Hypothalamus (tissue), 51 donors: Measurements from ENCODE around the gene HTR6.
"Not testable (repeated sequence)": the region's sequence is repeated elsewhere in the genome, so short reads cannot be mapped to it uniquely, and the experiment has no call there.

Experiments used
- DNase-seq, 51 donors: peaks; one replicate each; lab custom pipeline; 2025; lab: John Stamatoyannopoulos, UW

Gene HTR6

GRCh38 chr1:19637606-19638005, 27.1 kb upstream of the HTR6 start:
- DNase-seq: no peak

- DNase-seq: not testable (repeated sequence)
Observed at GRCh38 chr1:19639228-19639627, 25.4 kb upstream of the HTR6 start.

- DNase-seq: no peak
Observed at GRCh38 chr1:19639999-19640362, 24.7 kb upstream of the HTR6 start.

- no peak for DNase-seq
Observed at GRCh38 chr1:19640363-19641316, 24.0 kb upstream of the HTR6 start.

GRCh38 chr1:19643121-19643520, 21.6 kb upstream of the HTR6 start:
- DNase-seq: no peak

- peak in 28 of 51 donors; percentile 7 to 68 (median 32) for DNase-seq
Observed at GRCh38 chr1:19643602-19644394, 20.9 kb upstream of the HTR6 start, which contains the start of gene NBL1. Gene NBL1 (plus strand): TSS chr1:19644311. CDS start chr1:19655031, 10,720 bp downstream.

- DNase-seq: no peak
Observed at GRCh38 chr1:19644395-19644680, 20.3 kb upstream of the HTR6 start.

- DNase-seq: peak in 2 of 51 donors; percentile 14 to 50
Observed at GRCh38 chr1:19644681-19645410, 19.8 kb upstream of the HTR6 start.

GRCh38 chr1:19645411-19646251, 19.0 kb upstream of the HTR6 start:
- no peak for DNase-seq

- no peak for DNase-seq
Observed at GRCh38 chr1:19646377-19647319, 18.0 kb upstream of the HTR6 start.

- DNase-seq: no peak
Observed at GRCh38 chr1:19647643-19648042, 17.0 kb upstream of the HTR6 start.

- no peak for DNase-seq
Observed at GRCh38 chr1:19648239-19648638, 16.4 kb upstream of the HTR6 start.

GRCh38 chr1:19648689-19649088, 16.0 kb upstream of the HTR6 start:
- DNase-seq: no peak

GRCh38 chr1:19650416-19651140, 14.1 kb upstream of the HTR6 start:
- peak in 2 of 51 donors; percentile 12 to 36 for DNase-seq

- DNase-seq: peak in 34 of 51 donors; percentile 9 to 69 (median 38)
Observed at GRCh38 chr1:19651141-19651737, 13.4 kb upstream of the HTR6 start.

GRCh38 chr1:19654386-19654785, 10.3 kb upstream of the HTR6 start:
- no peak for DNase-seq

GRCh38 chr1:19654886-19655717, 9.6 kb upstream of the HTR6 start:
- DNase-seq: no peak
